Uterus (tissue), 2 donors: ENCODE data around the gene DYNC1H1.

Experiments
- CTCF ChIP-seq, 4 experiments: fragments of 200-600 bp in 2 of 4; fragments of 450-650 bp in 2 of 4; sonication (generic) in 2 of 4; IDR thresholded peaks; one replicate each; pipeline ENCODE4 v1.5.1; 2016 to 2019; ENCODE audit warnings: antibody characterized with exemption in 4 of 4, mild to moderate bottlenecking in 2 of 4, moderate library complexity in 1 of 4
- POLR2A ChIP-seq, 2 donors: fragments of 450-650 bp; IDR thresholded peaks; one replicate each; pipeline ENCODE4 v1.6.1; 2016; ENCODE audit warnings: antibody characterized with exemption in 2 of 2, mild to moderate bottlenecking in 1 of 2, moderate library complexity in 1 of 2

- TF ChIP-seq CTCF (IDR thresholded peaks at IDR 0.05) (no peak), POLR2A (IDR thresholded peaks at IDR 0.05) (no peak)
Observed at GRCh38 chr14:102029956-102030355, 65.6 kb downstream of the DYNC1H1 start.
